Endodermal cell (in vitro differentiated cells): ENCODE data around the gene MINDY4. TPM values are rescaled to one million over a fixed set of nuclear protein-coding genes. Genes with fewer than 3 reads are reported as not detected.

ENCODE experiments used
- DNase-seq: peaks from one replicate; pipeline ENCODE4 v3.0.0-alpha.2; 2017
- H3K27ac ChIP-seq: 2 replicates; pipeline ENCODE4 v1.5.1; 2013; ENCODE audit warnings: mild to moderate bottlenecking, low read depth, low read length, moderate library complexity
- H3K27me3 ChIP-seq: 2 replicates; pipeline ENCODE4 v1.6.1; 2013; ENCODE audit warnings: mild to moderate bottlenecking, low read length, moderate library complexity; ENCODE audit not compliant: insufficient read depth, control insufficient read depth, poor library complexity, severe bottlenecking
- H3K36me3 ChIP-seq: 2 replicates; pipeline ENCODE4 v1.7.0; 2013; ENCODE audit warnings: mild to moderate bottlenecking, low read length, moderate library complexity; ENCODE audit not compliant: control insufficient read depth, insufficient read depth
- H3K4me1 ChIP-seq: one replicate; pipeline ENCODE4 v1.7.0; 2013; ENCODE audit warnings: low read length; ENCODE audit not compliant: control insufficient read depth, insufficient read depth
- H3K4me3 ChIP-seq: 2 replicates; pipeline ENCODE4 v1.5.1; 2013; ENCODE audit warnings: mild to moderate bottlenecking, low read length, moderate library complexity
- H3K9ac ChIP-seq: 2 replicates; pipeline ENCODE4 v1.6.1; 2013; ENCODE audit warnings: mild to moderate bottlenecking, low read length, moderate library complexity; ENCODE audit not compliant: poor library complexity, severe bottlenecking; ENCODE audit errors: extremely low read depth
- H3K9me3 ChIP-seq: 2 replicates; pipeline ENCODE4 v1.6.1; 2013; ENCODE audit warnings: mild to moderate bottlenecking, low read length, moderate library complexity; ENCODE audit not compliant: control insufficient read depth
- H3K27ac Mint-ChIP-seq: 2 replicates; pipeline ENCODE4 v1.8.0; 2020; ENCODE audit warnings: mixed read lengths
- H3K27me3 Mint-ChIP-seq: 2 replicates; pipeline ENCODE4 v1.8.0; 2021; ENCODE audit warnings: mild to moderate bottlenecking, mixed read lengths; ENCODE audit not compliant: insufficient read depth
- H3K36me3 Mint-ChIP-seq: 2 replicates; pipeline ENCODE4 v1.8.0; 2020; ENCODE audit warnings: low read depth, mixed read lengths
- H3K4me1 Mint-ChIP-seq: 2 replicates; pipeline ENCODE4 v1.8.0; 2020; ENCODE audit warnings: mixed read lengths
- H3K4me3 Mint-ChIP-seq: 2 replicates; pipeline ENCODE4 v1.8.0; 2020; ENCODE audit warnings: mild to moderate bottlenecking, moderate library complexity, mixed read lengths
- H3K9me3 Mint-ChIP-seq: 2 replicates; pipeline ENCODE4 v1.8.0; 2020; ENCODE audit warnings: mild to moderate bottlenecking, mixed read lengths
- CTCF ChIP-seq: fragments of 200-600 bp; sonication (generic); conservative IDR thresholded peaks from 2 replicates; pipeline ENCODE4 v1.5.0; 2021; ENCODE audit warnings: antibody characterized with exemption, mild to moderate bottlenecking
- WGBS, 2 experiments: methylation state at CpG; one replicate each; pipeline versions ENCODE4 v1.1.5 to v1.1.7; 2013; ENCODE audit warnings: missing lambda C conversion rate in 2 of 2, mixed read lengths in 1 of 2; ENCODE audit not compliant: insufficient coverage in 1 of 2, insufficient read length in 1 of 2; 5-methylcytosine and 5-hydroxymethylcytosine counted together
- total RNA-seq, 2 donors: library from RNA; stranded (reverse); fragmentation: NEBNext Ultra II Directional in 1 of 2; extraction: Animal tissue kit (Norgen Biotek cat#: 25700) in 1 of 2; gene quantifications; 2 replicates in 1 of 2; 3 replicates in 1 of 2; pipeline ENCODE4 v1.2.1, GENCODE V29; 2021

MINDY4 gene
- total RNA-seq, 2 donors from 2014 or later = 7.2 to 8.1 TPM

DNA sequence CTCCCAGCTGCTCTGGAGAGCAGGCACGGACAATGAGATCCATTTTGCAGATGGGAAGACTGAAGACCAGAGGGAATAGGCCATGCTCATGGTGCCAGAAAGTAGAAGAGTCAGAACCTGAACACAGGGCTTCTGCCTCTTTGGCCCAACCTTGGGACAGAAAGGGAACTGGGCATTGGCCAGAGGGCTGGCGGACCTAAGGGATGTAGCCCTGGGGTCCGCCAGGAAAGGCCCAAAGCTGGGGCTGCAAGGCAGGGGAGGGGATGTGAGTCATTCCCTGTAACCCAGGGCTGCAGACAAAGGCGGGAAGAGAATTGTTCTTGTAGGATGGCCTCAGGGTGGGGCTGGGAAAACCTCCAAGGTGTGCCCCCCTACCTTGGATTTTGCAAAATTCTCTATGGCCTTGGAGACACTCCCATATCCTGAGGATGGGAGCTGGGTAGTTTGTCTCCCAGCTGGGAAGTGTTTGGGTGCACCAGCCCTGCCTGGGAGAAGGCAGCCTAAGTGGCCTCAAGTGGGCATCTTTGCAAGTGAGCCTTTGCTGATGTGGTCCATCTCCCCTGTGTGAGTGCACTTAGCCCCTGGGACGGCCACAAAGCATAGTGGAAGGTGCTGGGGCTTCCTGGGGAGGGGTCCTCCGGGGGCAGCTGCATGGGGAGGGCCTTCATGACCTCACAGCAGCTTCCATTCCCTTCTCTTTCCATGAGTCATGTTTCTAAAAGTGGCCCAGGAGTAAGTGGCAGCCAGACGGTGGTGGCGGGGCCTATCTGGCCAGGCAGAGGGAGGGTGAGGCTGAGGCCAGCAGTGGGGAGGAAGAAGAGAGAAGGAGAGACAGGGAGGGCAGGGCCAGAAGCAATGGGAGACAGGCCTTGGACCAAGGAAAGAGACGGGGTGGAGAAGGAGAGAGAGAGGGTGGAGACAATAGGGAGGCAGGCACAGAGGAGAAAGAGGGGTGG lies 149.6 kb downstream of the MINDY4 start:
- Mint-ChIP-seq H3K4me1 (peaks cover 6% of the 10 kb centered on the region), H3K36me3 (no peaks in the 10 kb centered on the region), H3K9me3 (no peaks in the 10 kb centered on the region), H3K27me3 (no peaks in the 10 kb centered on the region), H3K27ac (no peak overlapping the region), H3K4me3 (no peak overlapping the region)
- H3K9ac ChIP-seq = no peak overlapping the region
- H3K4me1 ChIP-seq = no peaks in the 10 kb centered on the region
- TF ChIP-seq CTCF = no peak
- H3K27ac ChIP-seq = no peak overlapping the region
- DNase-seq = peak; percentile 39
- H3K4me3 ChIP-seq = no peak overlapping the region
- H3K27me3 ChIP-seq = no peaks in the 10 kb centered on the region
- WGBS, 2 experiments = 79 to 82% methylated on average over 6 to 9 of the region's 9 CpGs
- no peaks in the 10 kb centered on the region for H3K9me3 ChIP-seq
- H3K36me3 ChIP-seq = no peaks in the 10 kb centered on the region

GRCh38 chr7:30921540-30922401 lies 150.6 kb downstream of the MINDY4 start:
- Histone ChIP-seq H3K9me3 (no peaks in the 10 kb centered on the region), H3K4me3 (no peak overlapping the region), H3K27ac (no peak overlapping the region), H3K9ac (no peak overlapping the region), H3K36me3 (no peaks in the 10 kb centered on the region), H3K27me3 (no peaks in the 10 kb centered on the region), H3K4me1 (no peaks in the 10 kb centered on the region)
- no peak for TF ChIP-seq CTCF
- Mint-ChIP-seq H3K9me3 (no peaks in the 10 kb centered on the region), H3K4me3 (no peak overlapping the region), H3K27me3 (no peaks in the 10 kb centered on the region), H3K27ac (no peak overlapping the region), H3K36me3 (no peaks in the 10 kb centered on the region), H3K4me1 (peaks cover 3% of the 10 kb centered on the region)
- peak; percentile 38 for DNase-seq
- WGBS, 2 experiments = 93 to 94% methylated on average over 11 to 19 of the region's 19 CpGs

- peak; percentile 34 for DNase-seq
- no peak for TF ChIP-seq CTCF
- H3K9ac ChIP-seq = no peak overlapping the region
- H3K9me3 ChIP-seq = no peaks in the 10 kb centered on the region
- Mint-ChIP-seq H3K36me3 (no peaks in the 10 kb centered on the region), H3K27ac (no peak overlapping the region), H3K9me3 (peaks cover 3% of the 10 kb centered on the region), H3K27me3 (no peaks in the 10 kb centered on the region), H3K4me1 (no peaks in the 10 kb centered on the region), H3K4me3 (no peak overlapping the region)
- H3K4me1 ChIP-seq = no peaks in the 10 kb centered on the region
- WGBS, 2 experiments = 96 to 97% methylated on average over 3 to 9 of the region's 9 CpGs
- H3K27me3 ChIP-seq = no peaks in the 10 kb centered on the region
- H3K36me3 ChIP-seq = no peaks in the 10 kb centered on the region
- no peak overlapping the region for H3K27ac ChIP-seq
- H3K4me3 ChIP-seq = no peak overlapping the region
Observed at GRCh38 chr7:30922596-30922995, 151.4 kb downstream of the MINDY4 start.
